NB4 (cell line): ENCODE results near the gene TBX3.

ENCODE experiments used
- DNase-seq: peaks from one replicate; pipeline ENCODE4 v3.0.0; 2010; ENCODE audit warnings: low read depth
- H3K4me3 ChIP-seq: one replicate; pipeline ENCODE4 v1.5.1; 2011; ENCODE audit warnings: mild to moderate bottlenecking, low read depth, low read length, moderate library complexity
- CTCF ChIP-seq: IDR thresholded peaks from one replicate; pipeline ENCODE4 v1.5.1; 2012; ENCODE audit warnings: low read depth, low read length
- MAX ChIP-seq: IDR thresholded peaks from 2 replicates; pipeline ENCODE4 v1.6.1; 2011; ENCODE audit warnings: low read depth, low read length
- MYC ChIP-seq: IDR thresholded peaks from 2 replicates; pipeline ENCODE4 v1.6.1; 2011; ENCODE audit warnings: low read depth, low read length
- POLR2A ChIP-seq: IDR thresholded peaks from 2 replicates; pipeline ENCODE4 v1.6.1; 2011; ENCODE audit warnings: mild to moderate bottlenecking; ENCODE audit not compliant: insufficient read length; ENCODE audit errors: extremely low read depth

TBX3 gene

GRCh38 chr12:114638790-114639435 lies 45.1 kb downstream of the TBX3 start:
- TF ChIP-seq POLR2A (no peak), CTCF (no peak), MYC (no peak), MAX (no peak)
- H3K4me3 ChIP-seq, result no peak overlapping the region
- DNase-seq, result no peak

GRCh38 chr12:114636723-114637480 lies 47.1 kb downstream of the TBX3 start:
- TF ChIP-seq MYC, result no peak
- TF ChIP-seq POLR2A, result no peak
- no peak for TF ChIP-seq MAX
- TF ChIP-seq CTCF, result peak; percentile 47
- DNase-seq, result peak; percentile 17
- no peak overlapping the region for H3K4me3 ChIP-seq

- no peak for DNase-seq
- H3K4me3 ChIP-seq, result no peak overlapping the region
- TF ChIP-seq POLR2A (no peak), CTCF (no peak), MAX (no peak), MYC (no peak)
Measured at GRCh38 chr12:114631242-114631641, 52.7 kb downstream of the TBX3 start.

- no peak for DNase-seq
- no peak for TF ChIP-seq CTCF
- no peak for TF ChIP-seq POLR2A
- TF ChIP-seq MAX, result no peak
Measured at GRCh38 chr12:114628199-114628598, 55.8 kb downstream of the TBX3 start.

GRCh38 chr12:114627393-114627792 lies 56.6 kb downstream of the TBX3 start:
- no peak for TF ChIP-seq MYC
- TF ChIP-seq CTCF, result no peak
- TF ChIP-seq POLR2A, result no peak
- TF ChIP-seq MAX, result no peak
- DNase-seq, result no peak
- H3K4me3 ChIP-seq, result no peak overlapping the region

More at GRCh38 chr12:114628199-114628598, 55.8 kb downstream of the TBX3 start:
- no peak overlapping the region for H3K4me3 ChIP-seq
